ENCODE results near the gene DCDC2C. TPM values are rescaled to one million over a fixed set of nuclear protein-coding genes. Genes with fewer than 3 reads are reported as not detected.

Gene DCDC2C
- polyA plus RNA-seq, 1 of the 3 experiments (the other 2 are of a cell fraction): not detected

DNA sequence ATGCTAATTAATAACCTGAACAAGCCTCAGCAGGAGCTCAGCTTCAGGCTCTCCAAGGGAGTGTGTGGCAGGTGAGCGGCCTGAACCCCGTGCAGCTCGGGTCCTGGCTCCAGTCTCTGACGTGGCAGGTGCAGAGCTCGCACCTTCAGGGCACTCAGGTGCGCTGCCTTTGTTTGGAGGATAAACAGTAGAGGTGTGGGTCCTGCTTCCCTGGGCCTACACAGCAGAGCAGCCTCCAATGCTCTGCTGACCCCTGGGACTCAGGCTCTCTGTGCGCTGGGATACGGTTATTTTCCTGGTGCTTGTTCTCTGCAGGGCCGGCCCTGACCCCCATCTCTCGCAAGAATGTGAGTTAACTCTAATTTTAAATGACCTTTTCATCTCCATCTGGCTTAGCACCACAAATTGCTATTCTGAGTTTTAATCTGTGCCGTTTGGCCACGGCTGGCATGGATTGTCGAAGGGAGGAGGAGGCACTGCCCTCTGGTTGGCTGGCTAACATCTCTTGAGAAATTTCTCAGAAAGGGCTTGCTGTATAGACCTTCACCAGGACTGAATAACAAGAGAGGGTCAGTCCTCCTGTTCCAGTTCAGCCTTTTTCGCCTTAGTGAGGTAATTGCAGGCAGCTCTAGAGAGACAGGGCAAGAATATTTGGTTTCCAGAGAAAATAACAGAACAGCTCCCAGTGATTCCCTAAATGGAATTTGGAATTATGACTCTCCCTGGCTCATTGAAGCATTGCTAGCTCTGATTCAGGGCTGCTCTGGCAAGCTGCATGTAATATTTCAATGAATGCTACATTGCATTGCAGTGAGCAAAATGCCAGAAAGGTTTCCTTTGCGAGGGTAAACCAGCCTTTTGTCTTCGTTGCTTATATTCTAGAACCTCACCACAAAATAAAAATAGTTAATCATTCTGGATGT lies 161.8 kb downstream of the DCDC2C start:
- H3K79me2 ChIP-seq (ENCODE audit: insufficient read depth): no peaks in the 10 kb centered on the region

More for the DNA sequence above, 161.8 kb downstream of the DCDC2C start:
- Histone ChIP-seq H3K4me2 (no peak overlapping the region), H4K20me1 (ENCODE audit: insufficient read depth) (no peaks in the 10 kb centered on the region), H2AFZ (ENCODE audit: low read depth) (no peak overlapping the region), H3K9ac (no peak overlapping the region), H3K27me3 (ENCODE audit: insufficient read depth) (no peaks in the 10 kb centered on the region), H3K9me2 (no peaks in the 10 kb centered on the region), H3K9me3 (no peaks in the 10 kb centered on the region; the same call in none of the 2 replicates), H3K4me3 (ENCODE audit: low read depth in 2 of 2, low read length in 1 of 2) (no peak overlapping the region), H3F3A (replicated peaks; ENCODE audit: insufficient read depth) (no peaks in the 10 kb centered on the region), H3K4me1 (ENCODE audit: control insufficient read depth in 1 of 2, insufficient read depth in 2 of 2, low read depth in 1 of 2, low read length in 1 of 2) (no peaks in the 10 kb centered on the region), H3K36me3 (replicated peaks in 1 of 2; ENCODE audit: control insufficient read depth in 1 of 2, insufficient read depth in 2 of 2, low read length in 1 of 2) (no peaks in the 10 kb centered on the region), H3K27ac (ENCODE audit: low read depth in 2 of 2, low read length in 1 of 2) (no peak overlapping the region)
- TF ChIP-seq RAD21 (IDR thresholded peaks at IDR 0.05; ENCODE audit: low read length) (no peak), TEAD4 (IDR thresholded peaks at IDR 0.05; ENCODE audit: borderline replicate concordance, insufficient read depth) (no peak), SMC3 (IDR thresholded peaks at IDR 0.05; ENCODE audit: low read depth, low read length) (no peak), USF1 (IDR thresholded peaks at IDR 0.05; ENCODE audit: borderline replicate concordance, low read depth) (no peak), FOXM1 (IDR thresholded peaks at IDR 0.05; ENCODE audit: low read depth) (no peak), ELF1 (IDR thresholded peaks at IDR 0.05) (no peak), TAF1 (IDR thresholded peaks at IDR 0.05; ENCODE audit: borderline replicate concordance, low read depth, low read length) (no peak), TCF12 (IDR thresholded peaks at IDR 0.05) (no peak), EZH2phosphoT487 (IDR thresholded peaks at IDR 0.05; ENCODE audit: borderline replicate concordance, low read depth) (no peak), RCOR1 (IDR thresholded peaks at IDR 0.05; ENCODE audit: low read length) (no peak), POLR2AphosphoS5 (IDR thresholded peaks at IDR 0.05; ENCODE audit: low read depth, low read length) (no peak), RFX5 (IDR thresholded peaks at IDR 0.05; ENCODE audit: low read length) (no peak), YY1 (IDR thresholded peaks at IDR 0.05; ENCODE audit: low read depth) (no peak)
- TF ChIP-seq, protein P1, sequence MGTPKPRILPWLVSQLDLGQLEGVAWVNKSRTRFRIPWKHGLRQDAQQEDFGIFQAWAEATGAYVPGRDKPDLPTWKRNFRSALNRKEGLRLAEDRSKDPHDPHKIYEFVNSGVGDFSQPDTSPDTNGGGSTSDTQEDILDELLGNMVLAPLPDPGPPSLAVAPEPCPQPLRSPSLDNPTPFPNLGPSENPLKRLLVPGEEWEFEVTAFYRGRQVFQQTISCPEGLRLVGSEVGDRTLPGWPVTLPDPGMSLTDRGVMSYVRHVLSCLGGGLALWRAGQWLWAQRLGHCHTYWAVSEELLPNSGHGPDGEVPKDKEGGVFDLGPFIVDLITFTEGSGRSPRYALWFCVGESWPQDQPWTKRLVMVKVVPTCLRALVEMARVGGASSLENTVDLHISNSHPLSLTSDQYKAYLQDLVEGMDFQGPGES (IDR thresholded peaks at IDR 0.05; ENCODE audit: low read depth, low read length): no peak
- TF ChIP-seq, protein P2, sequence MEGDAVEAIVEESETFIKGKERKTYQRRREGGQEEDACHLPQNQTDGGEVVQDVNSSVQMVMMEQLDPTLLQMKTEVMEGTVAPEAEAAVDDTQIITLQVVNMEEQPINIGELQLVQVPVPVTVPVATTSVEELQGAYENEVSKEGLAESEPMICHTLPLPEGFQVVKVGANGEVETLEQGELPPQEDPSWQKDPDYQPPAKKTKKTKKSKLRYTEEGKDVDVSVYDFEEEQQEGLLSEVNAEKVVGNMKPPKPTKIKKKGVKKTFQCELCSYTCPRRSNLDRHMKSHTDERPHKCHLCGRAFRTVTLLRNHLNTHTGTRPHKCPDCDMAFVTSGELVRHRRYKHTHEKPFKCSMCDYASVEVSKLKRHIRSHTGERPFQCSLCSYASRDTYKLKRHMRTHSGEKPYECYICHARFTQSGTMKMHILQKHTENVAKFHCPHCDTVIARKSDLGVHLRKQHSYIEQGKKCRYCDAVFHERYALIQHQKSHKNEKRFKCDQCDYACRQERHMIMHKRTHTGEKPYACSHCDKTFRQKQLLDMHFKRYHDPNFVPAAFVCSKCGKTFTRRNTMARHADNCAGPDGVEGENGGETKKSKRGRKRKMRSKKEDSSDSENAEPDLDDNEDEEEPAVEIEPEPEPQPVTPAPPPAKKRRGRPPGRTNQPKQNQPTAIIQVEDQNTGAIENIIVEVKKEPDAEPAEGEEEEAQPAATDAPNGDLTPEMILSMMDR (IDR thresholded peaks at IDR 0.05): no peak
- TF ChIP-seq, protein P3, sequence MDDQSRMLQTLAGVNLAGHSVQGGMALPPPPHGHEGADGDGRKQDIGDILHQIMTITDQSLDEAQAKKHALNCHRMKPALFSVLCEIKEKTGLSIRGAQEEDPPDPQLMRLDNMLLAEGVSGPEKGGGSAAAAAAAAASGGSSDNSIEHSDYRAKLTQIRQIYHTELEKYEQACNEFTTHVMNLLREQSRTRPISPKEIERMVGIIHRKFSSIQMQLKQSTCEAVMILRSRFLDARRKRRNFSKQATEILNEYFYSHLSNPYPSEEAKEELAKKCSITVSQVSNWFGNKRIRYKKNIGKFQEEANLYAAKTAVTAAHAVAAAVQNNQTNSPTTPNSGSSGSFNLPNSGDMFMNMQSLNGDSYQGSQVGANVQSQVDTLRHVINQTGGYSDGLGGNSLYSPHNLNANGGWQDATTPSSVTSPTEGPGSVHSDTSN (IDR thresholded peaks at IDR 0.05): no peak
- TF ChIP-seq, protein P4, sequence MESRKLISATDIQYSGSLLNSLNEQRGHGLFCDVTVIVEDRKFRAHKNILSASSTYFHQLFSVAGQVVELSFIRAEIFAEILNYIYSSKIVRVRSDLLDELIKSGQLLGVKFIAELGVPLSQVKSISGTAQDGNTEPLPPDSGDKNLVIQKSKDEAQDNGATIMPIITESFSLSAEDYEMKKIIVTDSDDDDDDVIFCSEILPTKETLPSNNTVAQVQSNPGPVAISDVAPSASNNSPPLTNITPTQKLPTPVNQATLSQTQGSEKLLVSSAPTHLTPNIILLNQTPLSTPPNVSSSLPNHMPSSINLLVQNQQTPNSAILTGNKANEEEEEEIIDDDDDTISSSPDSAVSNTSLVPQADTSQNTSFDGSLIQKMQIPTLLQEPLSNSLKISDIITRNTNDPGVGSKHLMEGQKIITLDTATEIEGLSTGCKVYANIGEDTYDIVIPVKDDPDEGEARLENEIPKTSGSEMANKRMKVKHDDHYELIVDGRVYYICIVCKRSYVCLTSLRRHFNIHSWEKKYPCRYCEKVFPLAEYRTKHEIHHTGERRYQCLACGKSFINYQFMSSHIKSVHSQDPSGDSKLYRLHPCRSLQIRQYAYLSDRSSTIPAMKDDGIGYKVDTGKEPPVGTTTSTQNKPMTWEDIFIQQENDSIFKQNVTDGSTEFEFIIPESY (IDR thresholded peaks at IDR 0.05; ENCODE audit: borderline replicate concordance, low read depth): no peak
- no peak for DNase-seq
- CTCF ChIA-PET: interaction anchor here (0.7 to 0.9 kb wide), 2 partner anchors 29 to 84 kb away, joined by 3 read pairs; no protein-coding TSS in a partner anchor
- 31% methylated on average over 16 of the region's 16 CpGs for WGBS (ENCODE audit: low lambda C conversion rate)
- POLR2A ChIA-PET: no interaction called here
